Measurements from ENCODE around the gene RAD54L. TPM values are rescaled to one million over a fixed set of nuclear protein-coding genes. Genes with fewer than 3 reads are reported as not detected.
A peak's percentile ranks its signal among the peaks of the same experiment; 100 is the strongest.
"Not testable (repeated sequence)": the region's sequence is repeated elsewhere in the genome, so short reads cannot be mapped to it uniquely, and the experiment has no call there.

Gene RAD54L
- total RNA-seq, 1 donor from 2014 or later, result 0.71 TPM

- Histone ChIP-seq H3K9me3 (replicated peaks) (no peaks in the 10 kb centered on the region), H3K27me3 (ENCODE audit: low read depth) (no peaks in the 10 kb centered on the region), H3K4me1 (peaks cover 17% of the 10 kb centered on the region), H3K27ac (replicated peaks) (no peak overlapping the region), H3K4me3 (no peak overlapping the region), H3K36me3 (peaks cover 12% of the 10 kb centered on the region)
- no peak for TF ChIP-seq CTCF (IDR thresholded peaks at IDR 0.05; ENCODE audit: borderline replicate concordance)
- intact Hi-C loops (cut with micrococcal nuclease), result no loop called here
- DNase-seq, result no peak
Observed at GRCh38 chr1:46218443-46218842, 29.1 kb upstream of the RAD54L start.

GRCh38 chr1:46219551-46220520, 27.7 kb upstream of the RAD54L start:
- H3K4me3 ChIP-seq, result no peak overlapping the region
- intact Hi-C loops (cut with micrococcal nuclease), result no loop called here
- TF ChIP-seq CTCF (IDR thresholded peaks at IDR 0.05; ENCODE audit: borderline replicate concordance), result no peak

GRCh38 chr1:46220808-46221207, 26.8 kb upstream of the RAD54L start:
- H3K27ac ChIP-seq (replicated peaks), result no peak overlapping the region
- H3K4me3 ChIP-seq, result no peak overlapping the region
- DNase-seq, result no peak
- peaks cover 12% of the 10 kb centered on the region for H3K36me3 ChIP-seq
- no peaks in the 10 kb centered on the region for H3K27me3 ChIP-seq (ENCODE audit: low read depth)
- intact Hi-C loops (cut with micrococcal nuclease), result no loop called here
- H3K4me1 ChIP-seq, result peaks cover 21% of the 10 kb centered on the region
- TF ChIP-seq CTCF (IDR thresholded peaks at IDR 0.05; ENCODE audit: borderline replicate concordance), result no peak
- no peaks in the 10 kb centered on the region for H3K9me3 ChIP-seq (replicated peaks)

More at GRCh38 chr1:46219551-46220520, 27.7 kb upstream of the RAD54L start:
- Histone ChIP-seq H3K27me3 (ENCODE audit: low read depth) (no peaks in the 10 kb centered on the region), H3K9me3 (replicated peaks) (no peaks in the 10 kb centered on the region), H3K36me3 (peaks cover 12% of the 10 kb centered on the region), H3K4me1 (peaks cover 21% of the 10 kb centered on the region), H3K27ac (replicated peaks) (no peak overlapping the region)
- no peak for DNase-seq

GRCh38 chr1:46221749-46222148, 25.8 kb upstream of the RAD54L start:
- TF ChIP-seq CTCF (IDR thresholded peaks at IDR 0.05; ENCODE audit: borderline replicate concordance), result no peak
- peak overlapping the region; percentile 30 for H3K27ac ChIP-seq (replicated peaks)
- peak; percentile 20 for DNase-seq
- H3K36me3 ChIP-seq, result peaks cover 7% of the 10 kb centered on the region
- peaks cover 21% of the 10 kb centered on the region for H3K4me1 ChIP-seq
- intact Hi-C loops (cut with micrococcal nuclease), result no loop called here
- H3K4me3 ChIP-seq, result no peak overlapping the region
- no peaks in the 10 kb centered on the region for H3K9me3 ChIP-seq (replicated peaks)
- H3K27me3 ChIP-seq (ENCODE audit: low read depth), result no peaks in the 10 kb centered on the region

GRCh38 chr1:46223055-46223454, 24.5 kb upstream of the RAD54L start:
- H3K27ac ChIP-seq (replicated peaks); H3K36me3 ChIP-seq; H3K4me3 ChIP-seq; H3K27me3 ChIP-seq (ENCODE audit: low read depth); H3K9me3 ChIP-seq (replicated peaks); DNase-seq; intact Hi-C loops (cut with micrococcal nuclease): not testable (repeated sequence)
- H3K4me1 ChIP-seq, result peaks cover 21% of the 10 kb centered on the region

GRCh38 chr1:46223472-46223943, 24.1 kb upstream of the RAD54L start:
- H3K4me1 ChIP-seq, result peaks cover 21% of the 10 kb centered on the region
- no peak overlapping the region for H3K27ac ChIP-seq (replicated peaks)
- H3K36me3 ChIP-seq, result peaks cover 6% of the 10 kb centered on the region
- no peak overlapping the region for H3K4me3 ChIP-seq
- no peaks in the 10 kb centered on the region for H3K9me3 ChIP-seq (replicated peaks)
- H3K27me3 ChIP-seq (ENCODE audit: low read depth), result no peaks in the 10 kb centered on the region
- intact Hi-C loops (cut with micrococcal nuclease), result no loop called here
- TF ChIP-seq CTCF (IDR thresholded peaks at IDR 0.05; ENCODE audit: borderline replicate concordance), result peak; percentile 92
- peak; percentile 36 for DNase-seq
